NT2/D1 (cell line): Measurements from ENCODE around the gene PKNOX2.

Source experiments
- DNase-seq: peaks from one replicate; pipeline ENCODE4 v3.0.0-alpha.2; 2011; ENCODE audit warnings: low read depth, low spot score
- H3K27me3 ChIP-seq: 2 replicates; pipeline ENCODE4 v1.6.0; 2011; ENCODE audit warnings: mild to moderate bottlenecking; ENCODE audit not compliant: insufficient read length, insufficient read depth
- H3K36me3 ChIP-seq: 2 replicates; pipeline ENCODE4 v1.6.1; 2011; ENCODE audit warnings: mild to moderate bottlenecking, low read length, mixed read lengths; ENCODE audit not compliant: insufficient read depth, insufficient read length
- H3K4me1 ChIP-seq: 2 replicates; pipeline ENCODE4 v1.5.1; 2011; ENCODE audit not compliant: insufficient read depth, insufficient read length
- H3K4me3 ChIP-seq: 2 replicates; pipeline ENCODE4 v1.5.1; 2011; ENCODE audit warnings: low read depth; ENCODE audit not compliant: insufficient read length
- H3K9ac ChIP-seq: 2 replicates; pipeline ENCODE4 v1.6.0; 2011; ENCODE audit warnings: low read depth; ENCODE audit not compliant: insufficient read length
- H3K9me3 ChIP-seq: 2 replicates; pipeline ENCODE4 v1.5.1; 2011; ENCODE audit warnings: mild to moderate bottlenecking, low read length; ENCODE audit not compliant: insufficient read depth
- SUZ12 ChIP-seq: IDR thresholded peaks from 2 replicates; pipeline ENCODE4 v1.6.1; 2011; ENCODE audit not compliant: insufficient read length, insufficient read depth; ENCODE audit errors: extremely low read depth
- YY1 ChIP-seq: IDR thresholded peaks from 2 replicates; pipeline ENCODE4 v1.6.1; 2011; ENCODE audit not compliant: insufficient read length, insufficient read depth
- ZNF274 ChIP-seq: IDR thresholded peaks from 2 replicates; pipeline ENCODE4 v1.6.1; 2011; ENCODE audit warnings: mild to moderate bottlenecking, low read depth, low read length

The PKNOX2 gene

DNA sequence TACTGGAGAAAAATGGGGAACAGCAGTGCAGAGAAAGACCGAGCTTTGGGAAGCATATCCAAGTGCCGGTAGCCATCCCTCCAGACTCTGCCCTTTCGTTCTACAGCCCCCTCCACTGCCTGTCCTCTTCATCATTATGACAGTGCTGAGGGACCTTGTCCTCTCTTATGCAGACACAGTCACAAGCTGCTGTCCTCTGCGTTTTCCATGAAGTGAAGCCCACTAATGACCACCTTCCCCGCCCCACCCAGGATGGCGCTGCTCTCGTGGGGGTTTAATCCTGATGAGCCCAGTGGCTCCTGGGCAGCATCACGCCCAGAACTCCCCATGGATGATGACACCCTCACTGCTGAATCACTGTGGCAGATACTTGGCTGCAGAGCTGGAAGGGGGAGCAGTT lies 157.7 kb downstream of the PKNOX2 start:
- no peak for TF ChIP-seq ZNF274
- no peak for TF ChIP-seq SUZ12
- TF ChIP-seq YY1: no peak
- no peak overlapping the region for H3K9ac ChIP-seq
- peaks cover 6% of the 10 kb centered on the region; the same call in 1 of the 2 replicates for H3K9me3 ChIP-seq
- no peak overlapping the region for H3K4me3 ChIP-seq
- no peaks in the 10 kb centered on the region for H3K27me3 ChIP-seq
- H3K4me1 ChIP-seq: peaks cover 2% of the 10 kb centered on the region
- no peak for DNase-seq
- H3K36me3 ChIP-seq: no peaks in the 10 kb centered on the region

DNA sequence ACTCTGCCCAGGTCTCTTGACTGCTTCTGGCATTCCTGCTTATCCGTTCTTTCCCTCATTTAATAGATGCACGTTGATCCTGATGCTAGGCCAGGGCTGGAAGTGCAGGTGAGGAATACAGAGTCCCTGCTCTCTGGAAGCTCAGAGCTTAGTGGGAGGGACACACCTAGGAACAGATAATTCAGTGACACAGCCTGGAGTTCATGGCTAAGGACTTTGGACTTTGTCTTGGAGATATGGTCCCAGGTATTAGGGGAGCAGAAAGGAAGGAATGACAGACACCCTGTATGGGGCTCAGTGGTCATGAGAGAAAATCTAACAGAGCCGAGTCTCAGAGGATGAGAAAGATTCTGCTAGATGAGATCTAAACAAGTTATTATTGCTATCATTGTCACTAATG lies 160.6 kb downstream of the PKNOX2 start:
- peaks cover 4% of the 10 kb centered on the region for H3K4me1 ChIP-seq
- no peak for DNase-seq
- no peaks in the 10 kb centered on the region for H3K9me3 ChIP-seq
- no peak overlapping the region for H3K9ac ChIP-seq
- H3K36me3 ChIP-seq: no peaks in the 10 kb centered on the region
- H3K4me3 ChIP-seq: no peak overlapping the region
- TF ChIP-seq ZNF274 (no peak), YY1 (no peak), SUZ12 (no peak)
- no peaks in the 10 kb centered on the region for H3K27me3 ChIP-seq

DNA sequence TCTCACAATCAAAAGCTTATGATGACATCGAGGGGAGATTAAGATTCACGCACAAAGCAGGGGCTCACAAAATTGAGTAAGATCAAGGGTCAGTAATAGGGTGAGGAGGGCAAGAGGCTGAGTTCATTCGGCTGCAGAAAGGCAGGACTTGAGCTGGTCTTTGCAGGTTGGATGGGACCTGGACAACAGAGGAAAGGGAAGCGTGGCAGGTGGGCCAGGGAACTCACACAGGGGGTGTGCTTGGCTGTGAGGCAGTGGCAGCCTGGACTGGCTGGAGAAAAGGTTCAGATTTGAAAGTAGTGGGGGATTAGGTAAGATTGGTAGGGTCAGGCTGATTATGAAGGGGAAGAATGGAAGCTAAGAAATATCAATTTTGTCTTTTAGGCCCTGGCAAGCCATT lies 161.6 kb downstream of the PKNOX2 start:
- Histone ChIP-seq H3K9ac (no peak overlapping the region), H3K4me3 (no peak overlapping the region), H3K27me3 (no peaks in the 10 kb centered on the region), H3K9me3 (no peaks in the 10 kb centered on the region), H3K4me1 (peaks cover 3% of the 10 kb centered on the region), H3K36me3 (no peaks in the 10 kb centered on the region)
- TF ChIP-seq YY1: no peak
- no peak for TF ChIP-seq SUZ12
- TF ChIP-seq ZNF274: no peak
- no peak for DNase-seq

DNA sequence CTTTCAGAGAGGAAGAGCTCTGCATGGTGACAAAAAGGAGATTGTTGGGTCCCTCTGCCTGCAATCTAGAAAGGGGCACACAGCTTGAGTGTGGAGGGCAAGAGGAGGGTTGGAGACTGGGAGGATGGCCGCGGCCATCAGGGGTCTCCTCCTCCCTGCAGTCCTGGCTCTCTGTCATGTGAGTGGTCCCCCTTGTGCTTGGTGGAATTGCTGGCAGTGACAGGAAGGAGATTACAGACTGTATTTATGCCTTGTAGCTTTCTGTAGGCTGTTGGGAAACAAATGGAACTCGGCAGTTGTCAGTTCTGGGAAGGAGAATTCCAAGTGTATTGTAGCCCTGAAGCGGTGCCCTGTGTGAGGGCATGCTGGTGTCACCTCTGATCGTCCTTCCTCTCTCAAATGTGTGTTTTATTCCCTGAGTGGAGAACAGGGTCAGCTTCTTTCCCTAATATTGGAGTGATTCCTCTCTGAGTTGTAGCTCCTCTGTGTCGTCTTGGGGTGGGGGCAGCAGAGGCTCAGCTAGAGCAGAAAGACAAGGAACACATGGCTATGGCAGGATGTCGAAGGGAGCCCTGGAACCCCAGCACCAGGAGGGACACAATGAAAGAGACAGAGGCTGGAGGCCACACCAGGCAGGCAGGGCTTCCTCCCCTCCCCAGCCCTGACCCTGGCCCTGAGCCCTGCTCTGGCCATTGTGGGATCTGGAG lies 163.1 kb downstream of the PKNOX2 start:
- Histone ChIP-seq H3K9me3 (no peaks in the 10 kb centered on the region), H3K27me3 (no peaks in the 10 kb centered on the region), H3K36me3 (no peaks in the 10 kb centered on the region), H3K9ac (no peak overlapping the region), H3K4me1 (peaks cover 3% of the 10 kb centered on the region), H3K4me3 (no peak overlapping the region)
- DNase-seq: no peak
- no peak for TF ChIP-seq SUZ12
- no peak for TF ChIP-seq YY1
- no peak for TF ChIP-seq ZNF274

DNA sequence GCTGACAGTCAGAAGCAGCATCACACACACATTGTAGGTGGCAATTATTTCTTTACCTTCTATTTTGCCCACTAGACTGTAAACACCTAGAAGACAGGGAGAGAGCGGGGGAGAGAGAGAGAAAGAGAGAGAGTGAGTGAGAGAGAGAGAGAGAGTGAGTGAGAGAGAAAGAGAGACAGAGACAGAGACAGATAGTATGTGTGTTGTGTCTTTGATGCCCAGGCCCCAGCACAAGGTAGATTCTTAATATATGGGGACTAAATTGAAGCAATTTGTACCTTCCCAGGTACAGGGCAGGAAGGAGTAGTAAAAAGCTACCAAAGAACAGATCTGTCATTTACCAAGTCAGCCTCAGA lies 163.7 kb downstream of the PKNOX2 start:
- Histone ChIP-seq H3K27me3 (no peaks in the 10 kb centered on the region), H3K4me1 (peaks cover 3% of the 10 kb centered on the region), H3K4me3 (no peak overlapping the region), H3K9me3 (no peaks in the 10 kb centered on the region), H3K9ac (no peak overlapping the region), H3K36me3 (no peaks in the 10 kb centered on the region)
- DNase-seq: no peak
- TF ChIP-seq YY1 (no peak), ZNF274 (no peak), SUZ12 (no peak)

DNA sequence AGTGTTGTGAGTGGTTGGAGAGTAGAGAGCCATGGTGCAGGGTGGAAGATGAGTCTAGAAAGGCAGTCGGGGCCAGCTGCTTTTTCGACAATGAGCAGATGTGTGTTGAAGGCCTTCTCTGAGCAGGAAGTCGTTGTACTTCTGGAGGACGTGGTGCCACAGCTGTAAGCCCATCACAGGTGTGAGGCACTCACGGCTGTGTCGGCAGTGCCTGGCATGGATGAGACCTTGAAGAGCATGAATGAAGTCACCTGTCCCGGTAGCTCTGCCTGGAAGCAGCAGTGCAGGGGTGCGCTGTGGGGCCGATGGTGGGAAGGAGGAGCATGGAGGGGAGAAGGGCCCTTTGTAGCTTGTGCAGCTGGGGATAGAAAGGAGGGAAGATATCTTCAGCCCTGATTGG lies 165.2 kb downstream of the PKNOX2 start:
- Histone ChIP-seq H3K4me1 (peaks cover 3% of the 10 kb centered on the region), H3K27me3 (no peaks in the 10 kb centered on the region), H3K9me3 (no peaks in the 10 kb centered on the region), H3K4me3 (no peak overlapping the region), H3K36me3 (no peaks in the 10 kb centered on the region), H3K9ac (no peak overlapping the region)
- no peak for DNase-seq
- TF ChIP-seq YY1 (no peak), ZNF274 (no peak), SUZ12 (no peak)

DNA sequence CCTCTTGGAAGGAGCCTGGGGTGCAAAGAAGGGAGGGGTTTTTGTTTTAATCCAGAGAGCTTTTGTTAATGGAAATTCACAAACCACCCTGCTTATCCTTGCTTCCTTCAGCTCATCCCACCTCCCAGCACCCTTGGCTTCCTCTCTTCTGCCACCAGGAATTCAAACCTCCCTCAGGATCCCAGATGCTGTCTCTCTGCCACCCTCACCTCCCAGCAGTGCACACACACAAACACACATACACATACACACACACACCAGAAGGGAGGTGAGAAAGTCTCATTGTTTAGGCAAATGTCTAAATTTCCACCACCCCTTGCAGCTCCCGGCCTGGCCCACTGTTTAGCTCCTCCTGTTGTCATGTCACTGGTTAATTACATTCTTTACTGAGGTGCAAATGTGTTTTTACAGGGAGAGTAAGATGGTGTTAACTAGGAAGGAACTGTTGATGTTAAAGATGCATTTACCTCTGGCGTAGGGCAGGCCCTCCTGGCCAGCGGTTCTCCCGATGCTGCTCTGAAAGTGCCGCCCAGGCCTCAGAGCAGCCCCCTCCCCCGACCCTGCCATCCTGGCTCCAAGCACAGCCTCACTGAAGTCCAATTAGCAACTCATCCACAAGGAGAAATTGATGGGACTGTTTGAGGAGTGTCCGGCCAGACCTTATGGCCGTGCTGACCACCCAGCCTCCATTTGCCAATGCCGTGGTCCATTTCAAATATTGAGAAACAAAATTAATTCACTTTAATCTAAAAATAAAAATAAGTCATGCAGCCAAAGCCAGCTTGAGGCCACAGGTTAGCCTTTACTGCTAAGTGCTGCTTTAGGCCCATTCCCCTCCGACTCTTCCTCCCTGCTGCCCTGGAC lies 166.1 kb downstream of the PKNOX2 start:
- no peak for TF ChIP-seq SUZ12
- no peak for TF ChIP-seq YY1
- TF ChIP-seq ZNF274: no peak
- Histone ChIP-seq H3K9ac (no peak overlapping the region), H3K27me3 (no peaks in the 10 kb centered on the region), H3K4me1 (peaks cover 3% of the 10 kb centered on the region), H3K36me3 (no peaks in the 10 kb centered on the region), H3K9me3 (no peaks in the 10 kb centered on the region), H3K4me3 (no peak overlapping the region)
- DNase-seq: no peak
